K562 (cell line): ENCODE data around the gene AGA. TPM values are rescaled to one million over a fixed set of nuclear protein-coding genes. Genes with fewer than 3 reads are reported as not detected.

Source experiments
- ATAC-seq: fragments of 200-7000 bp; cut with Tn5 transposase; 3 replicates; pipeline ENCODE4 v1.9.1; 2020; ENCODE audit warnings: moderate library complexity
- BruUV-seq: library from RNA; stranded (reverse); fragments of 400-500 nt; replicated peaks from 2 replicates; lab custom pipeline; 2021; lab: Mats Ljungman, UMichigan
- CTCF ChIA-PET: fragments of 300-600 bp; formaldehyde crosslinking; extraction: SDS; loops from one replicate; lab custom pipeline; 2021; ENCODE audit warnings: low intra/inter-chr PET ratio; lab: Yijun Ruan, JAX
- POLR2A ChIA-PET: fragments of 300-600, 350-650 bp; sonication (Branson Sonifier 250); formaldehyde crosslinking; extraction: SDS; loops from one replicate; lab custom pipeline; 2021; ENCODE audit warnings: antibody characterized with exemption, inconsistent platforms; lab: Yijun Ruan, JAX
- DNase-seq, 4 experiments: peaks; one replicate each; pipeline versions ENCODE4 v3.0.0 to v3.0.0-alpha.2; 2011 to 2018; ENCODE audit warnings: low spot score in 3 of 4, mixed read lengths in 3 of 4; ENCODE audit errors: extremely low read depth in 1 of 4
- FAIRE-seq: peaks from 2 replicates; lab custom pipeline; 2011; peaks lifted over from hg19 to GRCh38; lab: Jason Lieb, UNC
- H2AFZ ChIP-seq: 2 replicates; pipeline ENCODE4 v1.6.0; 2011; ENCODE audit warnings: low read depth, low read length, control low read depth, inconsistent platforms
- H3K27ac ChIP-seq: fragments of 200-600 bp; 3 replicates; pipeline ENCODE4 v1.8.0; 2011; ENCODE audit warnings: low read depth, mild to moderate bottlenecking, control low read depth, inconsistent platforms, low read length, moderate library complexity, mixed read lengths; ENCODE audit errors: extremely low read depth
- H3K27me3 ChIP-seq, 2 experiments: fragments of 300-600 bp in 1 of 2; 2 replicates in 1 of 2; 3 replicates in 1 of 2; pipeline versions ENCODE4 v1.6.0 to v1.8.0; 2011; ENCODE audit warnings: inconsistent platforms in 2 of 2, low read length in 2 of 2, mild to moderate bottlenecking in 1 of 2, mixed read lengths in 1 of 2, moderate library complexity in 1 of 2; ENCODE audit not compliant: control insufficient read depth in 2 of 2, insufficient read depth in 2 of 2
- H3K36me3 ChIP-seq: fragments of 300-600 bp; 3 replicates; pipeline ENCODE4 v1.8.0; 2011; ENCODE audit warnings: mild to moderate bottlenecking, low read length, inconsistent platforms; ENCODE audit not compliant: control insufficient read depth, insufficient read depth
- H3K4me1 ChIP-seq, 2 experiments: fragments of 200-600 bp in 1 of 2; replicated peaks in 1 of 2; 2 replicates in 1 of 2; 3 replicates in 1 of 2; pipeline versions ENCODE4 v1.5.1 to v1.8.0; 2011; ENCODE audit warnings: inconsistent platforms in 2 of 2, low read length in 2 of 2, mild to moderate bottlenecking in 1 of 2, mixed read lengths in 1 of 2, moderate library complexity in 1 of 2; ENCODE audit not compliant: control insufficient read depth in 2 of 2, insufficient read depth in 2 of 2
- H3K4me2 ChIP-seq: 2 replicates; pipeline ENCODE4 v1.6.1; 2011; ENCODE audit warnings: low read length, control low read depth, inconsistent platforms, mixed read lengths; ENCODE audit not compliant: insufficient read depth
- H3K4me3 ChIP-seq: fragments of 200-600 bp; sonication (generic), shearing (Covaris generic); 2 replicates; pipeline ENCODE4 v1.5.1; 2016; ENCODE audit warnings: control low read depth, inconsistent platforms
- H3K79me2 ChIP-seq: fragments of 200-600 bp; 3 replicates; pipeline ENCODE4 v1.8.0; 2011; ENCODE audit warnings: low read length, inconsistent platforms; ENCODE audit not compliant: control insufficient read depth, insufficient read depth
- H3K9ac ChIP-seq, 2 experiments: 2 replicates each; pipeline versions ENCODE4 v1.6.0 to v1.6.1; 2011; ENCODE audit warnings: low read depth in 2 of 2, low read length in 2 of 2, control low read depth in 1 of 2, inconsistent platforms in 1 of 2, mild to moderate bottlenecking in 1 of 2, mixed read lengths in 1 of 2; ENCODE audit not compliant: insufficient read depth in 1 of 2
- H3K9me1 ChIP-seq: one replicate; pipeline ENCODE4 v1.6.0; 2011; ENCODE audit warnings: inconsistent platforms, mild to moderate bottlenecking, low read length, moderate library complexity; ENCODE audit not compliant: control insufficient read depth, insufficient read depth
- H3K9me3 ChIP-seq: replicated peaks from 2 replicates; pipeline ENCODE4 v1.5.1; 2011; ENCODE audit warnings: low read depth, low read length, inconsistent platforms; ENCODE audit not compliant: control insufficient read depth, insufficient read depth
- H4K20me1 ChIP-seq: replicated peaks from 2 replicates; pipeline ENCODE4 v1.6.1; 2011; ENCODE audit warnings: low read length, inconsistent platforms, mixed read lengths; ENCODE audit not compliant: control insufficient read depth, insufficient read depth
- FOSL1 ChIP-seq: fragments of 200-800 bp; sonication (Bioruptor generic); conservative IDR thresholded peaks from 2 replicates; pipeline ENCODE4 v1.6.1; 2016; ENCODE audit warnings: missing genetic modification characterization, missing compliant biosample characterization
- FOXA3 ChIP-seq, 2 experiments: fragments of 450-650 bp in 1 of 2; sonication (generic) in 1 of 2; formaldehyde crosslinking; IDR thresholded peaks in 1 of 2; conservative IDR thresholded peaks in 1 of 2; 2 replicates each; pipeline versions ENCODE4 v1.4.0 to v1.8.0; 2020 to 2022; ENCODE audit warnings: mild to moderate bottlenecking in 2 of 2, missing genetic modification reagents in 1 of 2
- FOXO4 ChIP-seq: fragments of 450-650 bp; formaldehyde crosslinking; IDR thresholded peaks from 2 replicates; pipeline ENCODE4 v1.4.0; 2020; ENCODE audit warnings: mild to moderate bottlenecking, moderate library complexity
- HIVEP1 ChIP-seq: fragments of 250-450 bp; sonication (Bioruptor Pico); IDR thresholded peaks from 2 replicates; pipeline ENCODE4 v1.4.0; 2020; ENCODE audit warnings: mild to moderate bottlenecking
- KLF6 ChIP-seq: fragments of 250-450 bp; sonication (Bioruptor Pico); IDR thresholded peaks from 2 replicates; pipeline ENCODE4 v1.4.0; 2020; ENCODE audit warnings: mild to moderate bottlenecking, moderate library complexity, borderline replicate concordance
- RBM22 ChIP-seq: fragments of 200-400 bp; formaldehyde crosslinking; IDR thresholded peaks from 2 replicates; pipeline ENCODE4 v1.6.1; 2018; ENCODE audit warnings: low read length, low read depth; ENCODE audit not compliant: poor library complexity, severe bottlenecking
- TFAM ChIP-seq: fragments of 250-450 bp; sonication (Bioruptor Pico); conservative IDR thresholded peaks from 2 replicates; pipeline ENCODE4 v1.5.0; 2021; ENCODE audit warnings: mild to moderate bottlenecking, moderate library complexity
- ZBTB12 ChIP-seq: fragments of 250-450 bp; sonication (Bioruptor Pico); IDR thresholded peaks from 2 replicates; pipeline ENCODE4 v1.4.0; 2020
- ZNF146 ChIP-seq: IDR thresholded peaks from one replicate; pipeline ENCODE4 v1.6.1; 2018; ENCODE audit warnings: missing compliant biosample characterization; ENCODE audit not compliant: unreplicated experiment
- ZNF589 ChIP-seq: fragments of 200-800 bp; sonication (Bioruptor generic); IDR thresholded peaks from 2 replicates; pipeline ENCODE4 v1.6.1; 2016; ENCODE audit warnings: low read depth, missing genetic modification characterization, missing compliant biosample characterization
- ZNF696 ChIP-seq: fragments of 250-450 bp; sonication (Bioruptor Pico); conservative IDR thresholded peaks from 2 replicates; pipeline ENCODE4 v1.4.0; 2020; ENCODE audit warnings: mild to moderate bottlenecking, moderate library complexity
- WGBS: fragments of 100-300 bp; shearing (Covaris generic); methylation state at CpG from one replicate; pipeline ENCODE4 v1.1.6; 2016; ENCODE audit warnings: low coverage, mixed read lengths; ENCODE audit not compliant: insufficient coverage; ENCODE audit errors: missing lambda C conversion rate; 5-methylcytosine and 5-hydroxymethylcytosine counted together
- in situ Hi-C: fragments of 300-500 bp; cut with MboI; formaldehyde crosslinking; loops from 4 replicates; pipeline ENCODE4 v1.15.0; 2018; ENCODE audit warnings: inconsistent platforms, mixed read lengths
- intact Hi-C: fragments of 100-400 bp; cut with micrococcal nuclease; formaldehyde crosslinking; loops from 2 replicates; pipeline ENCODE4 v1.14.2; 2022
- polyA plus RNA-seq, 8 experiments: library from polyadenylated mRNA; depleted of rRNA in 4 of 8; stranded (reverse) in 5 of 8; unstranded in 3 of 8; fragments of >200 nt; fragmentation: Nextera tagmentation in 2 of 8; fragmentation: Illumina TruSeq in 1 of 8; extraction: Ambion mirVana in 2 of 8; extraction: Trizol in 1 of 8; gene quantifications; 2 replicates each; pipeline versions ENCODE4 v1.2.1 to v1.2.3, GENCODE V29; 2011 to 2014; ENCODE audit warnings: inconsistent platforms in 1 of 8, missing spikeins in 1 of 8
- total RNA-seq, 7 experiments: library from RNA; depleted of rRNA in 6 of 7; stranded (reverse); fragments of >200 nt in 6 of 7; fragmentation: Illumina TruSeq in 2 of 7; extraction: Trizol in 2 of 7; gene quantifications; 2 replicates each; pipeline versions ENCODE4 v1.2.1 to v1.2.3, GENCODE V29; 2011 to 2021; ENCODE audit warnings: low replicate concordance in 1 of 7

AGA gene
- total and polyA plus RNA-seq, 9 of the 15 experiments (the other 6 are each of a cell fraction or from before 2014, with no cell fraction given), result 8.5 to 25.0 (median 12.6) TPM

GRCh38 chr4:177451108-177451500 is 8.9 kb upstream of the AGA start:
- no peaks in the 10 kb centered on the region for H3K79me2 ChIP-seq
- no peaks in the 10 kb centered on the region for H4K20me1 ChIP-seq
- ChIA-PET POLR2A (interaction anchor here (1.2 to 2.2 kb wide), 2 partner anchors 9 to 13 kb away, joined by 3 to 13 read pairs; partner anchors contain the start of gene AGA), CTCF (no interaction called here)
- H3K4me2 ChIP-seq, result no peak overlapping the region
- H3K27me3 ChIP-seq, result no peaks in the 10 kb centered on the region; a peak in 1 of 5 replicates
- no peaks in the 10 kb centered on the region for H3K36me3 ChIP-seq
- intact Hi-C loops, result no loop called here
- TF ChIP-seq ZNF696 (no peak), FOXO4 (CRISPR knock-in tag) (no peak), ZBTB12 (CRISPR knock-in tag) (no peak), FOXA3 (CRISPR knock-in tag; conservative IDR thresholded peaks at IDR 0.05 in 1 of 2, IDR thresholded peaks at IDR 0.05 in 1 of 2) (no peak), RBM22 (no peak), ZNF146 (CRISPR knock-in tag) (no peak), ZNF589 (no peak), TFAM (CRISPR knock-in tag) (no peak), HIVEP1 (CRISPR knock-in tag) (no peak), KLF6 (CRISPR knock-in tag) (no peak), FOSL1 (tag) (no peak)
- no peak overlapping the region for H3K4me3 ChIP-seq
- H3K4me1 ChIP-seq, result no peaks in the 10 kb centered on the region
- FAIRE-seq (no peak), DNase-seq (no peak), ATAC-seq (no peak)
- no peaks in the 10 kb centered on the region for H3K9me3 ChIP-seq
- H3K9me1 ChIP-seq, result no peaks in the 10 kb centered on the region
- in situ Hi-C loops, result no loop called here
- H3K9ac ChIP-seq, result no peak overlapping the region
- no TSS peak for BruUV-seq
- no peak overlapping the region for H2AFZ ChIP-seq
- WGBS, result 0% methylated on average over 1 of the region's 1 CpG
- H3K27ac ChIP-seq, result no peak overlapping the region
